ENCODE results near the gene EPB41L4B.

The EPB41L4B gene

DNA sequence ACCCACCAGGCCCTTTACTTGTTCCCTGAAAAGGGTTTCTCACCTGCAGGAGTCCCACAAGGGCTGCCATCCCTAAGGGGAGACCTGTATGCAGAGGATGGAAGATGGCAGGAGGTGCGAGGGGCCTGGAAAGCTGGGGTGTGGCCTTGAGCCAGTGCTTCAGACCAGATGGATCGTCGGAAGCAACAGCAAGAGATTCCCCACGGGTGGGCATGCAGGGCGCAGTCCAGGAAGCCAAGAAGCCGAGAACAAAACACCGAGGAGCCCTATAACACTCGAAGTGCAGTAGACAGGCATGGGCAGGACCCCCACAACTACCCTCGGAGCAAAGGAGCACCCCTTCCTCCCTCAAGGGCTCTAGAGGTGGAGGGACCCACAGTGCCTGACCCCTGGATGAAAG lies 129.1 kb downstream of the EPB41L4B start:
- no peak for DNase-seq

DNA sequence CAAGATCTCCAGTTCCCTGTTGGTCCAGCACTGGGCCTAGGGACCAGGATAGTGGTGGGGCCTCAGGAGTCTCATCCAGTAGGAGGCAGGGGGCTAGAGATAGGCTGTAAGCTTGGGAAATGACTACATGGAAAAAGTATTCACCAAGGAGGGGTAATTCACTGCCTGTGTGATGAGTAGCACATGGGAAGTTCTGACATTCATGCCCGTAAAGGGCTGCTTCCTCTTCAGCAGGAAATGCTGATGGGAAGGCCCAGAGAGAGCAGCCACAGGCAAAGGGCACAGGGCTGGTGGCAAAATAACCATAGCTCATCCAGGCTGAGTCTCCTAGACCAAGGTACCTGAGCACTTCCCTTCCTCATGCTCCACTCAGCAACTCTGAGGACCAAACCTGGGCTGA lies 130.7 kb downstream of the EPB41L4B start:
- DNase-seq = no peak

DNA sequence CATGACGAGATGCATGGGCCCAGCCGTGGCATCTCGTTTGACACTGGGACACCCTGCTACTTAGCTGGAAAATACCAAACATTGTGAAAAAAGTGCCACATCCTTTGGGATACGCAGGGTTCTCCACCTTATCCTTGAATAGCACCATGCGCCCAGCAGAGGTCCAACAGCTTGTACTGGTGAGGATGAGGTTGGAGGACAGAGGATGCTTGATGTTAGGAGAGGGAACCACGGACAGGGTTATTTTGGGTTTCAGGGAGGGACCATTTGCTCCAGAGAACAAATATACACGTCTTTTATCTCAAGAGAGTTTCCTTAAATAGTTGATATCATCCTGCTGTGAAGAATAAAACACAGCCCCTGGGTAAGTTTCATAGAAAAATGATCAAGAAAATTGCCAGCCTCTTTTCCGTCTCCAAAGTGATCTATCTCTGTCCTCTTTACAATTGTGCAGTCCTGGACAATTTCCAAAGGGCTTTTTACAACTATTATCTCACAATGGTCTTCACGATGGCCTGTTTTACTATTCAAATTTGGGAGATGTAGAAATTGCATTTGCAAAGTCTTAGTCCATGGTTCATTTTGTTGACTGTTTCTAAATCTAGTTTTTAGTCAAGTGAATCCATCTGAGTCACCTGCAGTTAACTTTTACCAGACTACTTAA lies 133.9 kb downstream of the EPB41L4B start:
- DNase-seq = no peak

DNA sequence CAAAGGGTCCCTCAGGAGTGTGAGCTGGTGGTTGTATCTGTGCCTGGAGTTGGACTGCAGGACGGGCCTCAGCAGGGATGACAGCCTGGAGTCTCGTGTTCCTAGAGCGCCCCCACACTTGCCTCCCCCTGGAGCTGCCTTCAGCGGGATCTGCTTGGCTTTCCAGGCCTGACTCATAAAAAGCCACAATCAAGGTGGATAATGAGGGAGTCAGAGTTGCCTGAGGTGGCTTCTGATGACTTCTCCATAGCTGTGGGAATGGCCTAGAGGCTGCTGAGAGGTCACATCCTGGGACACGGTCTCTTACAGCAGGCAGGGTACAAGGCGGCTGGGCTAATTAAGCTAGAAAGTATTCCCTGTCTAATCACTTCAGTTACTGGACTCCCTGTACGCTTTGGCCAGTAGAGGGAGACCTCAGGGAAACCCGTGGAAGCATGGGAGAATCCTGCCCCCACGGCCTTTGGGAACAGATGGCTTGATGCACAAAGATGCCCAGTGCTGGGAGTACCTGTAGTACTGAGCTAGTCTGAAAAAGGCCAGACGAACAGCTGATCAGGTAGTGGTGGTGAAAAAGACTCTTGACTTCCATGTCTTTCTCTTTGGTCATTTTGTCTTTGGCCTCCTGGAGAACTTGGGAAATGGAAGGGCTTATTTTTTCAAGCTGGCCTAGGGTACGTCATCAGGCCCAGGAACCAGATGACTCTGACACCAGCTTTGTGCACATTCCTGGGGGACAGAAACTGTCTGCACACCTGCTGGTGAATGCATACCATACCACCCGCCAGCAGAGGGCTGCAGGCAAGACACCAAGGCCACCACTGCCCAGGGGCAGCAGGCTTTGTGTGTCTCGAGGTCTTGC lies 137.7 kb downstream of the EPB41L4B start:
- DNase-seq = no peak

DNA sequence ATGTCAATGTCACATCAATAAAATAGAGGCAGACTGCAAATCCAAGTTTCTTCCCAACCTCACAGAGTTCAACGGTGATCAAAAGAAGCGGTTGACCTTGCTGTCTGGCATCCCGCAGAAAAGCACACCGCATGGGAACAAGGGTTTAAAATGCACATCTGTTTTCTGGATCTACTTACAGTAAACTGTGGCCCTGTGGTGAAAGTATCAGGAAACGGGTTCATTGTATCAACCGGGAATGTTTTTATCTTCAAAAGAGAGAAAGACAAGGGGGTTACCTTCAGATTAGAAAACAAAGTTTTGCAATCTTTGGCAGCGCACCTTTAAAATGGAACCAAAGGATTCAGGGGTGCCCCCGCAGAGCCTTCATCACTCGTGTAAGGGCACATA lies 138.3 kb downstream of the EPB41L4B start:
- no peak for DNase-seq

DNA sequence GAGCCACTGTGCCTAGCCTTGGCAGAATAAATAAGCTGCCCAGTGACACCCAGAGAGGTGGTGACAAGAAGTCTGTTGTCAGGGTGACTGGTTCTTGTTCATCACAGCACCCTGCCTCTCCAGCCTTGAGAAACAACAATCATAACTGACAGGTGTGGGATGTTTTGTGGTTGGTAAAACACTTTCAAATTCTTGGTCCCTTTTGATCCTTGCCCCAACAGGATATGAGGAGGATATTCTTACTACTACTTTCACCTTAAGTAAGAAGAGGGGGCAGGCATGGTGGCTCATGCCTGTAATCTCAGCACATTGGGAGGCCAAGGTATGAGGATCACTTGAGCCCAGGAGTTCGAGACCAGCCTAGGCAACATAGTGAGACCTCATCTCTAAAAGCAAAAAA lies 139.6 kb downstream of the EPB41L4B start:
- peak; percentile 41 for DNase-seq

DNA sequence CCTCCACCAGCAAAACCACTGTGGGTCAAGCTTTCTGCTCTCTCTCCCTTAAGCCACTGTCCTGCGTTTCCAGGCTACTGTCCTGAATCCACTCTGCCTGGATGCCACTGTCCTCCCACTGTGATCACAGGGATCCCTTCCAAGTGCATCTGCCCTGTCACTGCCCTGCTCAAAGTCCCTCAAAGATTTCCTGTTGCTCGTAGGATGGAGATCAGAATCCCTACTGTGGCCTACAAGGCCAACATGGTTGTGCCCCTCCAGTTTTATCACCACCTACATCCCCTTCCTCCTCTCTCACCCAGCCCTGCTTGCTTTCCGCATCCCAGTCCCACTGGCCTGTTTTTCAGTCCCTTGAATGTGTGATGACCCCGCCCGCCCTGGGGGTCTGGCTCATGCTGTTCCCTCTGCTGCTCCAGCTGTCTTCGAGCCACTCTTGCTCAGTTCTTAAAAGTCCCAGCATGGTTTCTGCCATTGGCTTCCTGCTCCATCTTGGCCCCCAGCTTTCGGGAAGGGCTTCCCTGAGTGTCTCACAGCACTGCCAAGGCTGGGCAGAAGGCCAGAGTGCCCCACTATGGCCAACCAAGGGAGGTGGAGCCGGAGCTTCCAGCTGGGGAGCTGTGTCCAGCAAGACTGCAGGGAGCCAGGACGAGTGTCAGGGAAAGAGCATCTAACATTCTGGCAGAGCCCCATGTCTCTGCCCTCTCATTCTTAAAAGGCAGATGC lies 140.9 kb downstream of the EPB41L4B start:
- DNase-seq = no peak

DNA sequence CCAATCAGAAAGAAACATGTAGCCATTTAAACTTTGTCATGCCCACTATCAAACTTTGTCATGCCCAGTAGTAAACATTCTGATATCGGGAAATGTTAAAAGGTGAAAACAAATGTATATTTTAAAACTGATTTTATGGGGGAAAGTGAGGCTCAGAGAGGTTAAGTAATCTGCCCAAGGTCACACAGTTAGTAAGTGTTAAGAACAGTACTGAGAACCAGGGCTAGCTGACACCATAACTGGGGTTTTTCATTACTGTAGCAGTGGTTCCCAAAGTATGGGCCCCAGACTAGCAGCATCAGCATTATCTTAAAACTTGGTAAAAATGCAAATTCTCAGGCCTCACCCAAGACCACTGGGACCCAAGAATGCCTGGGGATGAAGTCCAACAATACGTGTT lies 143.9 kb downstream of the EPB41L4B start:
- no peak for DNase-seq

DNA sequence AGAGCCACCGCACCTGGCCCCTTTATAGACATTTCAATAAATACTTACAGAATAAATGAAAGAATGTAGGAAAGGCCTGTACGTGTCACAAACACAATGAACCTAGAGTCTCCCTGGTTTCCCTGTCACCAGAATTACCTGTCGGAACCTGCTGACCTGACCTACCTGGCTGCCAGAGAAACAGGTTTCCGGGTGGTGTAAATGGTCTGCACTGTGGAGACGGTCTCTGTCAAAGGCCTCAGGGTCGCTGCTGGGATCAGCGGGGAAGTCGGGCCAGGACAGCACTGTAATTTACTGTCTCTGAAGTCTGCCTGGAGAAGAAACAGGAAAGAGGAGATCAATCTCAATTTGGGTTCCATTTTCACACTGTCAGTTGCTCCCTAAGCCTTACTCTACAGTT lies 144.5 kb downstream of the EPB41L4B start:
- DNase-seq = no peak

DNA sequence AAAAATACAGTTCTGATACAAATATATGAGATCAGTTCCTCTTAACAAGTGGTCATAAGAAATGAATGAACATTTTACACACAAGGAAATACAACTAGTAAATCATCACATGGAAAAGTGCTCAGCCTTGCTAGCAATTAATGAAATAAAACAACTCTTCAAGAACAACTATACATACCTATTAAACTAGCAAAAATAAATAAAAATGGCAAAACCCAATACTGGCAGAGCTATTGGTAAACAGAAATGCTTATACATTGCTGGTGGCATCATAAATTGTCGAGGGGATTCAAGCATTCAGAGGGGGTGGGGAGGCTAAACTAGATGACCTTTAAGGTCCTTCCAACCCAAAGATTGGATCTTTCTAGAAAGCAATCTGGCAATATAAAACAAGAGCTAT lies 147.9 kb downstream of the EPB41L4B start:
- DNase-seq = no peak

DNA sequence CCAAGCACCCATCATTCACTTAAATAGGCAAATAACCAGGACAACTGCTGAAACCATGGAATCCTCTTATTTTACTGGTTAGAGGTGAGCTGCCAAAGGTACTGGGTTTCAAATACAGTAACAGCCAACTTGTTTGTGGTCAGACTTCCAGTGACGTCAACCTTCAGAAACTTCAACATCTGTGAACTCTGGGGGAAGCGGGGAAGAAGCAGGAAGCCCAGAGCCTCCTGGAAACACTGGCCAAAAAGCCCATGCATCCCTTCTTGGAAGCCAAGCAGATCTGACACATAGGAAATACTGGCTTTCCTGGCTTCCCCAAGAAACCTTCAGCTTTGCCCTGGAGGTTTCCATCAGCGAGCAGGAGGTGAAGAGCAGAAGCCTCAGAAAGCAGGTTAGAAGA lies 148.9 kb downstream of the EPB41L4B start:
- DNase-seq = no peak

DNA sequence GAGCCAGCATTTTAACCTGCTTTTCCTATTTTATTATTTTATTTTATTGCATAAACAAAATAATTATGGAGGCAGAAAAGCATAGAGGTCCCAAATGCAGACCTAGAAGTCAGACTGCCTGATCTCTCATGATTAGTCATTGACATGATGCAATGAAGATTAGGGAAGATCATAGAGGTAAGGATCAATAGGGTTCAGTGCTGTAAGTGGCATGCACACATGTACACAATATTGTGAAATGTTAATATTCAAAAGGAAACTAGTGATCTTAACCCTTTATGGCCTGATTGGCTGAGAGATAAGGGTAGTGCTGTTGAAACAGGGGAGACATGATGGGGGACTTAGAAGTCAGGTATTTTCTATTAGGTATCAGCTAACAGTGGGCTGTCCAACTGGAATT lies 152.7 kb downstream of the EPB41L4B start:
- no peak for DNase-seq

DNA sequence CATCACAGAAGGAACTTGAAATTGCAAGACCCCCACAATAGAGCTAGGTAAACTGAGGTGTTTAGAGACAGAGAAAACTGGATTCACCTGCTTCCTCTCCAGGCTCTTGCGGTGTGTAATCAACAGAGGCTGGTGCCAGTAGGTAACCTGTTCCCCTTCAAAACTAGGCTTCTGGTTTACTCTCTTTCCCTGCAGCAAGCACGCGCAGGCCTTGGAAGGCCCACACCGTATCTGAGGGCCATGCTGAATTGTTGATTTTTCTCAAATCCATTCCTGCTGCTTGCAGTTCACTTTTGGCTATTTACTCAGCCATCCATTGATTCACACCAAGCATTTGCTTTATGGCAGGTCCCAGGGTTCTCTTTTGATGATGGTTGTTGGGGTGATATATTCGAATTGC lies 153.1 kb downstream of the EPB41L4B start:
- DNase-seq = no peak

DNA sequence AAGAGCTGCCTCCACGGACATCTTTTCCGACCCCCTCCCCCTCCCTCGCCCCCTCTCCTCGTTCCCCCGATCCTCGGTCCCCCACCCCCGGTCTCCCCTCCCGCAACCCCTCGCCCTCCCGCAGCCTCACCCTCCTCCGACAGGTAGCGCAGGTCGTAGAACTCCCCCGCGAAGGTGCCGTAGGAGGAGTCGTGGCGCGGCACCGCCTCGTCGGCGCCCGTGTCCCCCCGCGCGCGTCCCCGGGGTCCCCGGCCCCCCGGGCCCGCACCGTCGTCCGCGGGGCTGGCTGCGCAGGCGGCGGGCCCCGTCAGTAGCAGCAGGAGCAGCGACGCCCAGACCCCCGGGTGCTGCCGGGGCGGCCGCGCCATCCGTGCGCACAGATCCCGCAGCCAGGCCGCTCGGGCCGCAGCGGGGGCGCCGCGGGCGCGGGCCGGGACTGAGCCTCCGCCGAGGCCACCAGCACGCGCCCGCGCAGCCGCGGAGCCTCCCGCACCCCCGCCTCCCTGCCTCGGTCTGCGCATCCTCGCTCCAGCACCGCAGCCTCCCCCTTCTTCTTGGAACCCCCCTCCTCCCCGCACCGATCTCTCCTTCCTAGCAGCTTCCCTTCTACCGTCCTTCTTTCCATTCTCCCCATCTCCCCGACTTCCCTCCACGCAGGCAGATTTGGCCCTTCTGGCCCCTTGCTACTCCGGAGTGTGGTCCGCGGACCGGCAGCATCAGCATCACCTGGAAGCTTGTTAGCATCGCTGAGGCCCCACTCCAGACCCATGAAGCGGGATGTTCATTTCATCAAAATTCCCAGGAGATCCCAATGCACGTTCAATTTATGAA lies 153.9 kb downstream of the EPB41L4B start, which contains the start of gene FRRS1L:
Gene FRRS1L, minus strand, starts transcription at position 479 of the 831 bp plus-strand sequence. Its CDS starts 111 bp downstream, at position 368.
- DNase-seq = no peak

DNA sequence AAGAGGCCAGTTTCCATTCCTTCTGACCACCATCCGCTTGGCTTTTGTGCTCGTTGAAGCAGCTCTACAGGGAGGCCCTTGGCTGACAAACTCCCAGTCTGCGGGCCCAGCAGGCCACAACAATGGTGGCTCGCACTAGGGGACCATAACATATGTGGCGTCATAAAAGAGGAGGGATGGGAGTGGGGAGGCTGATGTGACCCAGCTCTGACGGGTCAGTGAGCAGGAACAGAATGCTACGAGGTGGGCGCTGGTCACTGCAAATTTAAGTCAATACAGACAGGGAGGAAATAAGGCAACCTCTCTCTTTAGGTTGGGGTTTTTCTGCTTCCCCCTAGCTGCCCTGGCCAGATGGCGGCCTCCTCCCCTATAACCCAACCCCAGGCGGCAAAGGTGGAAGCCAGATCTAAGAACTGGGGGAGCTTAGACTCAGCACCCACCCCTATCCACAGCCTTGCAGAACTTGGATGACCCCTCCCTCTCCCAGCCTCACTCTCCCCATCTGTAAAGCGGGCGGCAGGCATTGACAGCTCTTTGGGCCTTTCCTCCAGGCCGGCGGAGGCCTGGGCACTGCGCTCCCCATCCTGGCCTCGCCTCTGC lies 154.6 kb downstream of the EPB41L4B start:
- no peak for DNase-seq

DNA sequence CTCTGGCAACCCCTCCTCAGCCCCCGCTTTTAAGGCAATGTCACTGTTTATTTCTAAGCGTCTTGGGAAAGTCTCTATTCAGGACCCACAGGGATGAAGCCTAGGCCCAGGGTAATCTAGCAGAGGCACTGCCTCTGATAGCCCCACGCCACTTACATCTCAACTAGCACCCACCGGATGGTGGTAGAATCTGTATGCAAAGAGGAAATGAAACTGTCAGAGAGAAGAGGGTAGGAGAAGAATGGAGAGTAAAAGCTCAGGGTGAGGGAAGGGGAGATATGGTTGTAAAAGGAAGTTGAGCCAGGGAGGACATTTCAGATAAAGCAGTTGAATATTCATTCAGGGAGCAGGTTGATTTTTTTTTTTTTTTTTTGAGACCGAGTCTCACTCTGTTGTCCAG lies 156.8 kb downstream of the EPB41L4B start:
- no peak for DNase-seq

DNA sequence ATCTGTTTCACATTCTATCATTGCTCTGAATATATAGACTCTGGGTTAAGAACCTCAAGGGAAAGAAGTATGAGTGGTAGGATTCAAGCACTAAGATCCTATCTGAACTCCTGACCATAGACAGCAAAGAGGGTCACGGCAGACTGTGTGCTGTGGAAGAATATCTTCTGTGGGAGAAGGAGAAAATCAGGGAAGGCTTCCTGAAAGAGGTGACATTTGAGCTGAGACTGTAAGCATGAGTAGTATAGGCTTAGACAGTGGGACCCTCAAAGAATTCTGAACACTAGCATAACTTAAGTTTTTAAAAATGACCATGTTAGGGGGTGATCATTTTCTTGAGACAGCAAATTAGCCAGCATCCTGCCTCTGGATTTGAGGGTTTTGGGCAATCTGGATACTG lies 157.7 kb downstream of the EPB41L4B start:
- DNase-seq = no peak

DNA sequence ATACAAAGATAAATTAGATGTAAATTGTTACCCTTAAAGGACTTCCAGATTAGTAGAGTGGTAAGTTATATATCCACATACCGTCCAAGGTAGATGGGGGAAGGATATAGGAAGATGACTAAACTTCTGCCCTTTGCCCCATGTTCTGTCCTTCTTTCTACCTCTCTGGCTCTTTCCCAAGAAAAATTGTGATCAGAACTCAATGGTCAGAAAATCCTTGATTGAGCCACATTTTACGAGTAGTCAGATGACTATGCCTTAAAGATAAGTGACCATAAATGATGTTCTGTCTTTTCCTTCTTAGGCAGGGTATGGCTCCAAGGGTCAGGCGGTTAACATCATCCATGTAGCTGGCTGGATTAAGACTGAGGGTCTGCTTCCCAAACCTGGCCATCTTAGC lies 158.2 kb downstream of the EPB41L4B start:
- no peak for DNase-seq

DNA sequence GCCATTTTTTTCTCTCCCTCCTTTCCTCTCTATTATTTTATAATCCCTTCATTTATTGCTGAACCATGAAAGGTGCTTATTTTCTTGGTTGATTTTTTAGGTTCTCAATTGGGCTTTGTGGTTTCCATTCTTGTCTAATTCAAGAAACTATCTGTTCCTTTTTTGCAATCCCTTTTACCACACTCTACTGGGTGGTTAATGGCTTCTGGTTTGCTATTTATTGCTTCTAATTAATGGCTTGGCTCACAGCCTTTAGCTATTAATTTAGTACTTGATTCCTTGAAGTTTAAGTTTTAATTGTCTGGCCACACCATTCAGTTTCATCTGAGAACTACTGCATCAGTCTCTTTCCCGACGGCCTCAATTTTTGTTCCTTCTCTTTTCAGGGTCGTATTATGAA lies 159.4 kb downstream of the EPB41L4B start:
- DNase-seq = no peak

DNA sequence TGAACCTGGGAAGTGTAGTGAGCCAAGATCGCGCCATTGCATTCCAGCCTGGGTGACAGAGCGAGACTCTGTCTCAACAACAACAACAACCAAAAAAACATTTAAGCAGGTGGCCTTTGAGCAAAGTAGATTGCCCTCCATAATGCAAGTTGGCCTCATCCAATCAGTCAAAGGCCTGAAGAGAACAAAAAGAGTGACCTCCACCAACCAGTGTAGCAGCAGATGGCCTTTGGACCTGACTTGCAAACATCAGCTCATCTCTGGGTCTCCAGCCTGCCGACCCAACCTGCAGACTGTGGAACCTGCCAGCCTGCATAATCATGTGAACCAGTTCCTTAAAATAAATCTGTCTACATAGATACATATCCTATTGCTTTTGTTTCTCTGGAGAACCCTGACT lies 161.3 kb downstream of the EPB41L4B start:
- DNase-seq = no peak

DNA sequence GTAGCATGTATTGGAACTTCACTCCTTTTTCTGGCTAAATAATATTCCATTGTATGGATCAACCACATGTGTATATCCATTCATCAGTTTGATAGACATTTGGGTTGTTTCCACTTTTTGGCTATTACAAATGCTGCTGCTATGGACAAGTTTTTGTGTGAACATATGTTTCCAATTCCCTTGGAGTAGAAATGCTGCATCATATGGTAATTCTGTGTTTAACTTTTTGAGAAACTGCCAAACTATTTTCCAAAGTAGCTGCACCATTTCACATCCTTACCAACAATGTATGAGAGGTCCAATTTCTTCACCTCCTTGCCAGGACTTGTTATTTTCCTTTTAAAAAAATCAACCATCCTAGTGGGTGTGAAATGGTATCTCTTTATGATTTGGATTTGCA lies 162.2 kb downstream of the EPB41L4B start:
- DNase-seq = no peak

DNA sequence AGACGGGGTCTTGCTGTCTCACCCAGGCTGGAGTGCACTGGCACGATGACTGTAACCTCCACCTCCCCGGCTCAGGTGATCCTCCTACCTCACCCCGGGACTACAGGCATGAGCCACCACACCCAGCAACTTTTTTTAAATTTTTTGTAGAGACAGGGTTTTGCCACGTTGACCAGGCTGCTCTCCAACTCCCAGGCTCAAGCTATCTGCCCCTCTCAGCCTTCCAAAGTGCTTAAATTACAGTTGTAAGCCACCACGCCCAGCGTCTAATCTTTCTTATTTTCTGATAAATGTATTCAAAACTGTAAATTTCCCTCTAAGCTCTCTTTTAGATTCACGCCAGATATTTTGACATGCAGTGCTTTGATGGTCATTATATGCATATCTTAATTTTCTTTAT lies 164.2 kb downstream of the EPB41L4B start:
- no peak for DNase-seq

Measured in activated naive CD4-positive, alpha-beta T cell treated with anti-CD3 and anti-CD28 coated beads, Interleukin-2, amount 50 U/mL, for 16 hours (primary cell).